ENCODE results near the gene HSD3B7.

The HSD3B7 gene

DNA sequence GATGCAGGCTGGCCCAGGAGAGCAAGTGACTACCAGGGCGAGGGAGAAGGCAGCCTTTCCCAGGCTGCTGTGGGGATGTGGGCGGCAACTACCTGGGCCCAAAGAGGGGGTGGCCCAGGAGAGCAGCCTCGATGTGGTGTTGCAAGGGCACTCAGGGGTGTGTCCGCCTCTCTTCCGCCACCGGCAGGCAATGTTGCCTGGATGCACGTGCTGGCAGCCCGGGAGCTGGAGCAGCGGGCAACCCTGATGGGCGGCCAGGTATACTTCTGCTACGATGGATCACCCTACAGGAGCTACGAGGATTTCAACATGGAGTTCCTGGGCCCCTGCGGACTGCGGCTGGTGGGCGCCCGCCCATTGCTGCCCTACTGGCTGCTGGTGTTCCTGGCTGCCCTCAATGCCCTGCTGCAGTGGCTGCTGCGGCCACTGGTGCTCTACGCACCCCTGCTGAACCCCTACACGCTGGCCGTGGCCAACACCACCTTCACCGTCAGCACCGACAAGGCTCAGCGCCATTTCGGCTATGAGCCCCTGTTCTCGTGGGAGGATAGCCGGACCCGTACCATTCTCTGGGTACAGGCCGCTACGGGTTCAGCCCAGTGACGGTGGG is 2.7 kb downstream of the HSD3B7 start:
- TF ChIP-seq SNAI2 (CRISPR knock-in tag; IDR thresholded peaks at IDR 0.05) (no peak), TCF4 (CRISPR knock-in tag; IDR thresholded peaks at IDR 0.05; ENCODE audit: borderline replicate concordance) (no peak), CREB5 (CRISPR knock-in tag; IDR thresholded peaks at IDR 0.05; ENCODE audit: low read depth) (no peak), CSDC2 (CRISPR knock-in tag; IDR thresholded peaks at IDR 0.05) (no peak), OSR1 (CRISPR knock-in tag; IDR thresholded peaks at IDR 0.05) (no peak), TOX (CRISPR knock-in tag; IDR thresholded peaks at IDR 0.05; ENCODE audit: borderline replicate concordance) (no peak), BACH2 (CRISPR knock-in tag; IDR thresholded peaks at IDR 0.05; ENCODE audit: borderline replicate concordance) (no peak)
- ATAC-seq, result no peak

DNA sequence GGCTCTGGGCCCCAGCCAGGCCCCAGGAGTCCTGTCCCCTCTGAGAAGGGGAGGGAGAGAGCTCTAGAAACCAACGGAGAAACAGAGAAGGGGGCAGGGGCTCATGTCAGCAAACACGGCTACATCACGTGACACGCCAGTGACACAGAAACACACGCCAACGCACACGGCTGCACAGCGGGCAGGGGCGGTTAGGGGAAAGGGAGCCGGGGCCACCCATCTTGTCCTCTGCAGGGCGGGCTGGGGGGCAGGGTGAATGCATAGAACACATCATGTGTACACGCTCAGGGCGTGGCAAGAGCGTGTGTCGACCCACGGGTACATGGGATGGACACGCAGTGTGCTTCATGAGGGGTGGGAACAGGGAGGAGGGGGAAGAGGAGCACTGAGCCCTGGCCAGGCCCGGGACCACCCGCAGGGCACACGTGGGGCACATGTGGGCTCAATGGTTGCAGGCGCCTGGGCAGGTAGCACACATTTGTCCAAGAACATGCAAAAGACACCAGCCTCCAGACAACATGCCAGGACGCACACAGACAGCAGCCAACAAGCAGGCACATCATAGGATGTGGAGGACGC is 4.6 kb downstream of the HSD3B7 start:
- TF ChIP-seq ZNF8 (CRISPR knock-in tag; IDR thresholded peaks at IDR 0.05) (no peak), ZFP30 (CRISPR knock-in tag; IDR thresholded peaks at IDR 0.05) (no peak), POU6F1 (CRISPR knock-in tag; IDR thresholded peaks at IDR 0.05; ENCODE audit: borderline replicate concordance, low read depth) (no peak), PPARA (CRISPR knock-in tag; IDR thresholded peaks at IDR 0.05; ENCODE audit: borderline replicate concordance) (no peak), ARNTL (CRISPR knock-in tag; IDR thresholded peaks at IDR 0.05; ENCODE audit: borderline replicate concordance, low read depth) (no peak), GLIS3 (CRISPR knock-in tag; IDR thresholded peaks at IDR 0.05) (no peak), ISL1 (CRISPR knock-in tag; IDR thresholded peaks at IDR 0.05) (no peak), TCF4 (CRISPR knock-in tag; IDR thresholded peaks at IDR 0.05; ENCODE audit: borderline replicate concordance) (no peak), ZC3H10 (CRISPR knock-in tag; IDR thresholded peaks at IDR 0.05) (no peak), CREB5 (CRISPR knock-in tag; IDR thresholded peaks at IDR 0.05; ENCODE audit: low read depth) (no peak), RARB (CRISPR knock-in tag; IDR thresholded peaks at IDR 0.05) (no peak), TOX (CRISPR knock-in tag; IDR thresholded peaks at IDR 0.05; ENCODE audit: borderline replicate concordance) (no peak), BACH2 (CRISPR knock-in tag; IDR thresholded peaks at IDR 0.05; ENCODE audit: borderline replicate concordance) (no peak), ESRRG (CRISPR knock-in tag; IDR thresholded peaks at IDR 0.05) (no peak), ZNF565 (CRISPR knock-in tag; conservative IDR thresholded peaks at IDR 0.05; ENCODE audit: low read depth) (no peak), OSR1 (CRISPR knock-in tag; IDR thresholded peaks at IDR 0.05) (no peak), SNAI2 (CRISPR knock-in tag; IDR thresholded peaks at IDR 0.05) (no peak), CSDC2 (CRISPR knock-in tag; IDR thresholded peaks at IDR 0.05) (no peak)
- TF ChIP-seq, protein P1, sequence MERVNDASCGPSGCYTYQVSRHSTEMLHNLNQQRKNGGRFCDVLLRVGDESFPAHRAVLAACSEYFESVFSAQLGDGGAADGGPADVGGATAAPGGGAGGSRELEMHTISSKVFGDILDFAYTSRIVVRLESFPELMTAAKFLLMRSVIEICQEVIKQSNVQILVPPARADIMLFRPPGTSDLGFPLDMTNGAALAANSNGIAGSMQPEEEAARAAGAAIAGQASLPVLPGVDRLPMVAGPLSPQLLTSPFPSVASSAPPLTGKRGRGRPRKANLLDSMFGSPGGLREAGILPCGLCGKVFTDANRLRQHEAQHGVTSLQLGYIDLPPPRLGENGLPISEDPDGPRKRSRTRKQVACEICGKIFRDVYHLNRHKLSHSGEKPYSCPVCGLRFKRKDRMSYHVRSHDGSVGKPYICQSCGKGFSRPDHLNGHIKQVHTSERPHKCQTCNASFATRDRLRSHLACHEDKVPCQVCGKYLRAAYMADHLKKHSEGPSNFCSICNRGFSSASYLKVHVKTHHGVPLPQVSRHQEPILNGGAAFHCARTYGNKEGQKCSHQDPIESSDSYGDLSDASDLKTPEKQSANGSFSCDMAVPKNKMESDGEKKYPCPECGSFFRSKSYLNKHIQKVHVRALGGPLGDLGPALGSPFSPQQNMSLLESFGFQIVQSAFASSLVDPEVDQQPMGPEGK (CRISPR knock-in tag; IDR thresholded peaks at IDR 0.05; ENCODE audit: borderline replicate concordance), result no peak
- TF ChIP-seq, protein P2, sequence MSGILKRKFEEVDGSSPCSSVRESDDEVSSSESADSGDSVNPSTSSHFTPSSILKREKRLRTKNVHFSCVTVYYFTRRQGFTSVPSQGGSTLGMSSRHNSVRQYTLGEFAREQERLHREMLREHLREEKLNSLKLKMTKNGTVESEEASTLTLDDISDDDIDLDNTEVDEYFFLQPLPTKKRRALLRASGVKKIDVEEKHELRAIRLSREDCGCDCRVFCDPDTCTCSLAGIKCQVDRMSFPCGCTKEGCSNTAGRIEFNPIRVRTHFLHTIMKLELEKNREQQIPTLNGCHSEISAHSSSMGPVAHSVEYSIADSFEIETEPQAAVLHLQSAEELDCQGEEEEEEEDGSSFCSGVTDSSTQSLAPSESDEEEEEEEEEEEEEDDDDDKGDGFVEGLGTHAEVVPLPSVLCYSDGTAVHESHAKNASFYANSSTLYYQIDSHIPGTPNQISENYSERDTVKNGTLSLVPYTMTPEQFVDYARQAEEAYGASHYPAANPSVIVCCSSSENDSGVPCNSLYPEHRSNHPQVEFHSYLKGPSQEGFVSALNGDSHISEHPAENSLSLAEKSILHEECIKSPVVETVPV (CRISPR knock-in tag; IDR thresholded peaks at IDR 0.05), result no peak
- no peak for ATAC-seq

DNA sequence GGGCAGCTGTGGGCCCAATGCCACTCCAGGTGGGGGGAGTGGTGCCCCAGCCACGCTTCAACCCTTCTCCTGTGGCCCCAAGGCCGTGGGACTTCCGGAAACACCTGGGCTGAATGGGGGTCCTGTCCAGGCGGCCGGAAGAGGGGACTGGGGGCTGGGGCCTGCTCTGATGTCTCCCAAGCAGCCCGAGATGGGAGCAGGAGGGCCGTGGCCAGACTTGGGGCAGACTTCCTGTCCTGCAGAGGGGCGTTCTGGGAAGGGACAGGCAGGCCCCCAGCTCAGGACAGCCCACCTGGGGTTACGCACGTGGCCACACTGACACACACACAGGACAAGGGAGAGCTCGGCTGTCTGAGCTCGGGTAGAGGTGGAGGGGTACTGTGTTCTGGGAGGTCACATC is 5.1 kb downstream of the HSD3B7 start:
- ATAC-seq, result no peak

More for the DNA sequence above, 5.1 kb downstream of the HSD3B7 start:
- TF ChIP-seq, protein P1 (CRISPR knock-in tag; IDR thresholded peaks at IDR 0.05; ENCODE audit: borderline replicate concordance), result no peak
- TF ChIP-seq ARNTL (CRISPR knock-in tag; IDR thresholded peaks at IDR 0.05; ENCODE audit: borderline replicate concordance, low read depth) (no peak), GLIS3 (CRISPR knock-in tag; IDR thresholded peaks at IDR 0.05) (no peak), TOX (CRISPR knock-in tag; IDR thresholded peaks at IDR 0.05; ENCODE audit: borderline replicate concordance) (no peak), SNAI2 (CRISPR knock-in tag; IDR thresholded peaks at IDR 0.05) (no peak), ISL1 (CRISPR knock-in tag; IDR thresholded peaks at IDR 0.05) (no peak), RARB (CRISPR knock-in tag; IDR thresholded peaks at IDR 0.05) (no peak)

Measured in SK-N-SH treated with all-trans-retinoic acid at 6 μM for 48 hours (cell line).